ENCODE results near the gene DCN. TPM values are rescaled to one million over a fixed set of nuclear protein-coding genes. Genes with fewer than 3 reads are reported as not detected.
"Not testable (repeated sequence)": the region's sequence is repeated elsewhere in the genome, so short reads cannot be mapped to it uniquely, and the experiment has no call there.

The DCN gene
- not detected for total RNA-seq

- DNase-seq (ENCODE audit: low read depth in 2 of 3, low spot score in 2 of 3) = no peak
Observed at GRCh38 chr12:91182636-91183455, at the start of gene DCN. Gene DCN, minus strand, starts transcription at chr12:91182817. Its CDS starts 4,265 bp downstream, at chr12:91178552.

- no peak for DNase-seq (ENCODE audit: low read depth in 2 of 3, low spot score in 2 of 3)
Observed at GRCh38 chr12:91230841-91231240, 48.2 kb upstream of the DCN start.

- no peak for DNase-seq (ENCODE audit: low read depth in 2 of 3, low spot score in 2 of 3)
Observed at GRCh38 chr12:91226951-91227350, 44.3 kb upstream of the DCN start.

GRCh38 chr12:91225316-91225715, 42.7 kb upstream of the DCN start:
- no peak for DNase-seq (ENCODE audit: low read depth in 2 of 3, low spot score in 2 of 3)

GRCh38 chr12:91224401-91224800, 41.8 kb upstream of the DCN start:
- no peak for DNase-seq (ENCODE audit: low read depth in 2 of 3, low spot score in 2 of 3)

- DNase-seq (ENCODE audit: low read depth in 2 of 3, low spot score in 2 of 3) = no peak
Observed at GRCh38 chr12:91222746-91223145, 40.1 kb upstream of the DCN start.

GRCh38 chr12:91219919-91220318, 37.3 kb upstream of the DCN start:
- no peak for DNase-seq (ENCODE audit: low read depth in 2 of 3, low spot score in 2 of 3)

- DNase-seq (ENCODE audit: low read depth in 2 of 3, low spot score in 2 of 3) = no peak
Observed at GRCh38 chr12:91219511-91219910, 36.9 kb upstream of the DCN start.

- no peak for DNase-seq (ENCODE audit: low read depth in 2 of 3, low spot score in 2 of 3)
Observed at GRCh38 chr12:91216871-91217270, 34.3 kb upstream of the DCN start.

GRCh38 chr12:91215940-91216454, 33.4 kb upstream of the DCN start:
- no peak for DNase-seq (ENCODE audit: low read depth in 2 of 3, low spot score in 2 of 3)

GRCh38 chr12:91211866-91212265, 29.2 kb upstream of the DCN start:
- DNase-seq (ENCODE audit: low read depth in 2 of 3, low spot score in 2 of 3) = no peak

- DNase-seq (ENCODE audit: low read depth in 2 of 3, low spot score in 2 of 3) = no peak
Observed at GRCh38 chr12:91210618-91211017, 28.0 kb upstream of the DCN start.

GRCh38 chr12:91210144-91210543, 27.5 kb upstream of the DCN start:
- no peak for DNase-seq (ENCODE audit: low read depth in 2 of 3, low spot score in 2 of 3)

GRCh38 chr12:91207301-91207700, 24.7 kb upstream of the DCN start:
- not testable (repeated sequence) for DNase-seq (ENCODE audit: low read depth in 2 of 3, low spot score in 2 of 3)

GRCh38 chr12:91205811-91206210, 23.2 kb upstream of the DCN start:
- no peak for DNase-seq (ENCODE audit: low read depth in 2 of 3, low spot score in 2 of 3)

- no peak for DNase-seq (ENCODE audit: low read depth in 2 of 3, low spot score in 2 of 3)
Observed at GRCh38 chr12:91204421-91204820, 21.8 kb upstream of the DCN start.

GRCh38 chr12:91203610-91204009, 21.0 kb upstream of the DCN start:
- no peak for DNase-seq (ENCODE audit: low read depth in 2 of 3, low spot score in 2 of 3)

- no peak for DNase-seq (ENCODE audit: low read depth in 2 of 3, low spot score in 2 of 3)
Observed at GRCh38 chr12:91202390-91202789, 19.8 kb upstream of the DCN start.

GRCh38 chr12:91196436-91196835, 13.8 kb upstream of the DCN start:
- no peak for DNase-seq (ENCODE audit: low read depth in 2 of 3, low spot score in 2 of 3)

GRCh38 chr12:91194500-91194899, 11.9 kb upstream of the DCN start:
- DNase-seq (ENCODE audit: low read depth in 2 of 3, low spot score in 2 of 3) = no peak

- no peak for DNase-seq (ENCODE audit: low read depth in 2 of 3, low spot score in 2 of 3)
Observed at GRCh38 chr12:91191513-91192111, 9.0 kb upstream of the DCN start.

- no peak for DNase-seq (ENCODE audit: low read depth in 2 of 3, low spot score in 2 of 3)
Observed at GRCh38 chr12:91189516-91189915, 6.9 kb upstream of the DCN start.

Data from hematopoietic multipotent progenitor cell (in vitro differentiated cells).